Panc1 (cell line): Measurements from ENCODE around the gene CSNK2A1. TPM values are rescaled to one million over a fixed set of nuclear protein-coding genes. Genes with fewer than 3 reads are reported as not detected.
A peak's percentile ranks its signal among the peaks of the same experiment; 100 is the strongest.

Source experiments
- ATAC-seq: fragments of 200-7000 bp; cut with Tn5 transposase; 2 replicates; pipeline ENCODE4 v1.9.1; 2020; ENCODE audit warnings: mild to moderate bottlenecking, moderate library complexity
- BruUV-seq: library from RNA; stranded (reverse); fragments of 400-500 nt; replicated peaks from 2 replicates; lab custom pipeline; 2021; lab: Mats Ljungman, UMichigan
- CTCF ChIA-PET: fragments of 300-600 bp; sonication (Branson Sonifier 250); formaldehyde crosslinking; loops from one replicate; lab custom pipeline; 2022; ENCODE audit warnings: antibody characterized with exemption; lab: Charles Lee
- POLR2A ChIA-PET: fragments of 300-600 bp; sonication (Branson Sonifier 250); formaldehyde crosslinking; loops from one replicate; lab custom pipeline; 2022; ENCODE audit warnings: antibody characterized with exemption; lab: Charles Lee
- DNase-seq: peaks from one replicate; pipeline ENCODE4 v3.0.0-alpha.2; 2010; ENCODE audit warnings: low read depth, low spot score
- H3K27ac ChIP-seq: 2 replicates; pipeline ENCODE4 v1.5.1; 2011; ENCODE audit warnings: mild to moderate bottlenecking, low read length, inconsistent platforms
- H3K27me3 ChIP-seq: fragments of 200-500 bp; sonication (Bioruptor generic); 2 replicates; pipeline ENCODE4 v1.6.0; 2014; ENCODE audit warnings: low read length, inconsistent platforms; ENCODE audit not compliant: control insufficient read depth, insufficient read depth
- H3K36me3 ChIP-seq: fragments of 200-500 bp; sonication (Bioruptor generic); 2 replicates; pipeline ENCODE4 v1.5.1; 2014; ENCODE audit warnings: inconsistent platforms, mild to moderate bottlenecking, low read length, moderate library complexity; ENCODE audit not compliant: control insufficient read depth, insufficient read depth
- H3K4me1 ChIP-seq: 2 replicates; pipeline ENCODE4 v1.5.1; 2011; ENCODE audit warnings: inconsistent platforms, mild to moderate bottlenecking, low read length, moderate library complexity; ENCODE audit not compliant: control insufficient read depth, insufficient read depth
- H3K4me3 ChIP-seq, 2 experiments: 2 replicates each; pipeline ENCODE4 v1.5.1; 2011 to 2012; ENCODE audit warnings: low read depth in 2 of 2, low read length in 2 of 2, mild to moderate bottlenecking in 2 of 2, inconsistent platforms in 1 of 2, moderate library complexity in 1 of 2
- H3K9me3 ChIP-seq: fragments of 200-500 bp; sonication (Bioruptor generic); 2 replicates; pipeline ENCODE4 v1.5.1; 2014; ENCODE audit warnings: low read depth, mild to moderate bottlenecking, inconsistent platforms, low read length, moderate library complexity; ENCODE audit not compliant: control insufficient read depth, insufficient read depth
- CTCF ChIP-seq: fragments of 450-650 bp; IDR thresholded peaks from 2 replicates; pipeline ENCODE4 v1.5.1; 2017; ENCODE audit warnings: mild to moderate bottlenecking
- POLR2AphosphoS5 ChIP-seq: IDR thresholded peaks from 2 replicates; pipeline ENCODE4 v1.6.1; 2012; ENCODE audit warnings: mild to moderate bottlenecking, low read depth, low read length, moderate library complexity
- REST ChIP-seq, 2 experiments: IDR thresholded peaks; 2 replicates each; pipeline ENCODE4 v1.6.1; 2011 to 2012; ENCODE audit warnings: low read depth in 2 of 2, control low read depth in 1 of 2, low read length in 1 of 2, mild to moderate bottlenecking in 1 of 2, moderate library complexity in 1 of 2; ENCODE audit not compliant: insufficient read depth in 1 of 2
- SIN3A ChIP-seq: IDR thresholded peaks from 2 replicates; pipeline ENCODE4 v1.6.1; 2012; ENCODE audit warnings: low read depth, mild to moderate bottlenecking, low read length, moderate library complexity, borderline replicate concordance; ENCODE audit not compliant: insufficient read depth
- TCF7L2 ChIP-seq: IDR thresholded peaks from 2 replicates; pipeline ENCODE4 v1.6.1; 2011; ENCODE audit warnings: mild to moderate bottlenecking, low read depth, low read length, inconsistent platforms
- in situ Hi-C: cut with HindIII; loops from 2 replicates; pipeline ENCODE4 v1.10.0; 2016; ENCODE audit warnings: low sequenced_read_pairs, low pct_unique_long_range_greater_than_20kb
- intact Hi-C: fragments of 100-400 bp; cut with micrococcal nuclease; formaldehyde crosslinking; loops from one replicate; pipeline ENCODE4 v1.10.0; 2022; ENCODE audit not compliant: unreplicated experiment
- total RNA-seq: library from RNA; stranded (reverse); gene quantifications from one replicate; pipeline ENCODE4 v1.2.1, GENCODE V29; 2021; ENCODE audit not compliant: unreplicated experiment

The CSNK2A1 gene
- total RNA-seq, 1 experiment from 2014 or later, result 191 TPM

GRCh38 chr20:561437-562231, 18.0 kb upstream of the CSNK2A1 start:
- Histone ChIP-seq H3K27me3 (no peaks in the 10 kb centered on the region), H3K9me3 (no peaks in the 10 kb centered on the region), H3K36me3 (no peaks in the 10 kb centered on the region), H3K4me1 (no peaks in the 10 kb centered on the region), H3K27ac (no peak overlapping the region), H3K4me3 (no peak overlapping the region)
- ChIA-PET POLR2A (no interaction called here), CTCF (interaction anchor here (0.7 to 2.7 kb wide), 5 partner anchors 10 to 207 kb away, joined by 3 to 20 read pairs (median 3); partner anchors contain the start of gene SLC52A3)
- no TSS peak for BruUV-seq
- intact Hi-C loops (loop anchor here (1.0 to 2.0 kb wide), 2 partner anchors 83 to 167 kb away; no protein-coding TSS in a partner anchor), in situ Hi-C loops (no loop called here)
- no peak for TF ChIP-seq POLR2AphosphoS5
- no peak for TF ChIP-seq SIN3A
- peak; percentile 99 for TF ChIP-seq CTCF
- no peak for TF ChIP-seq REST (IDR thresholded peaks at IDR 0.05; ENCODE audit: insufficient read depth in 1 of 2, low read depth in 2 of 2, low read length in 1 of 2)
- TF ChIP-seq TCF7L2, result no peak
- ATAC-seq, result peak; percentile 94
- DNase-seq, result peak; percentile 80

- TF ChIP-seq CTCF (no peak; the same call in 1 of the 2 replicates), SIN3A (no peak), REST (IDR thresholded peaks at IDR 0.05; ENCODE audit: insufficient read depth in 1 of 2, low read depth in 2 of 2, low read length in 1 of 2) (no peak), TCF7L2 (no peak), POLR2AphosphoS5 (no peak)
- ChIA-PET POLR2A (no interaction called here), CTCF (interaction anchor here (0.6 to 2.7 kb wide), 5 partner anchors 85 to 208 kb away, joined by 3 to 20 read pairs (median 5); partner anchors contain the start of gene SLC52A3)
- H3K27ac ChIP-seq, result no peak overlapping the region
- H3K4me3 ChIP-seq, result no peak overlapping the region
- H3K27me3 ChIP-seq, result no peaks in the 10 kb centered on the region
- in situ Hi-C loops, result no loop called here
- H3K4me1 ChIP-seq, result no peaks in the 10 kb centered on the region
- ATAC-seq, result no peak
- no peaks in the 10 kb centered on the region for H3K9me3 ChIP-seq
- BruUV-seq, result no TSS peak
- DNase-seq, result no peak
- intact Hi-C loops, result loop anchor here (1.0 to 2.0 kb wide), 2 partner anchors 84 to 168 kb away; no protein-coding TSS in a partner anchor
- H3K36me3 ChIP-seq, result no peaks in the 10 kb centered on the region
Observed at GRCh38 chr20:560680-561079, 17.1 kb upstream of the CSNK2A1 start.
